Karpas-422 (cell line): ENCODE data around the gene BRSK2. TPM values are rescaled to one million over a fixed set of nuclear protein-coding genes. Genes with fewer than 3 reads are reported as not detected.

Experiments used
- DNase-seq: peaks from one replicate; pipeline ENCODE4 v3.0.0-alpha.2; 2015
- H2AFZ ChIP-seq: fragments of 200-600 bp; sonication (generic); 2 replicates; pipeline ENCODE4 v1.6.1; 2014; ENCODE audit warnings: antibody characterized with exemption, low read length, mixed read lengths
- H3K27ac ChIP-seq: fragments of 200-600 bp; sonication (generic); 2 replicates; pipeline ENCODE4 v1.5.1; 2014; ENCODE audit warnings: mild to moderate bottlenecking, low read length, moderate library complexity
- H3K27me3 ChIP-seq: fragments of 200-600 bp; sonication (generic); 2 replicates; pipeline ENCODE4 v1.6.1; 2014; ENCODE audit warnings: low read length, mixed read lengths
- H3K36me3 ChIP-seq: fragments of 200-600 bp; sonication (generic); 2 replicates; pipeline ENCODE4 v1.6.1; 2014; ENCODE audit warnings: low read length, mixed read lengths; ENCODE audit not compliant: insufficient read depth
- H3K4me1 ChIP-seq: fragments of 200-600 bp; sonication (generic); 2 replicates; pipeline ENCODE4 v1.6.1; 2014; ENCODE audit warnings: mild to moderate bottlenecking, low read length, mixed read lengths
- H3K4me2 ChIP-seq: fragments of 200-600 bp; sonication (generic); 2 replicates; pipeline ENCODE4 v1.6.1; 2014; ENCODE audit warnings: low read length, low read depth, mild to moderate bottlenecking; ENCODE audit not compliant: poor library complexity, severe bottlenecking
- H3K4me3 ChIP-seq: fragments of 200-600 bp; sonication (generic); 2 replicates; pipeline ENCODE4 v1.5.1; 2014; ENCODE audit warnings: mild to moderate bottlenecking, antibody characterized with exemption, low read length, mixed read lengths
- H3K79me2 ChIP-seq: fragments of 200-600 bp; sonication (generic); 2 replicates; pipeline ENCODE4 v1.6.1; 2014; ENCODE audit warnings: mild to moderate bottlenecking, low read length, mixed read lengths
- H3K9ac ChIP-seq: fragments of 200-600 bp; sonication (generic); 2 replicates; pipeline ENCODE4 v1.6.0; 2014; ENCODE audit warnings: low read length
- H3K9me2 ChIP-seq: fragments of 200-600 bp; sonication (generic), shearing (Covaris generic); replicated peaks from 2 replicates; pipeline ENCODE4 v1.6.0; 2014; ENCODE audit warnings: mild to moderate bottlenecking, low read length, moderate library complexity; ENCODE audit not compliant: insufficient read depth
- H3K9me3 ChIP-seq: fragments of 300-700, 200-600 bp; sonication (generic); 2 replicates; pipeline ENCODE4 v1.6.1; 2014; ENCODE audit warnings: low read length, mixed read lengths
- H4K20me1 ChIP-seq: fragments of 200-600 bp; sonication (generic); 2 replicates; pipeline ENCODE4 v1.6.1; 2014; ENCODE audit warnings: mild to moderate bottlenecking, antibody characterized with exemption, low read length, low read depth; ENCODE audit not compliant: insufficient read depth
- total RNA-seq: library from RNA; depleted of rRNA; stranded (reverse); fragments of >200 nt; shearing (Covaris generic); gene quantifications from 2 replicates; pipeline ENCODE4 v1.2.3, GENCODE V29; 2014; ENCODE audit warnings: low replicate concordance

BRSK2 gene
- total RNA-seq, 1 experiment from 2014 or later = not detected

- H4K20me1 ChIP-seq = no peaks in the 10 kb centered on the region
- H3K4me2 ChIP-seq = no peak overlapping the region
- no peak overlapping the region for H3K9ac ChIP-seq
- no peak for DNase-seq
- no peaks in the 10 kb centered on the region for H3K36me3 ChIP-seq
- no peak overlapping the region for H2AFZ ChIP-seq
- H3K27me3 ChIP-seq = no peaks in the 10 kb centered on the region
- no peaks in the 10 kb centered on the region for H3K4me1 ChIP-seq
- no peaks in the 10 kb centered on the region for H3K79me2 ChIP-seq
- H3K27ac ChIP-seq = no peak overlapping the region
- no peak overlapping the region for H3K4me3 ChIP-seq
- no peaks in the 10 kb centered on the region for H3K9me3 ChIP-seq
- H3K9me2 ChIP-seq = no peaks in the 10 kb centered on the region
Observed at GRCh38 chr11:1446623-1447022, 56.9 kb downstream of the BRSK2 start.

DNA sequence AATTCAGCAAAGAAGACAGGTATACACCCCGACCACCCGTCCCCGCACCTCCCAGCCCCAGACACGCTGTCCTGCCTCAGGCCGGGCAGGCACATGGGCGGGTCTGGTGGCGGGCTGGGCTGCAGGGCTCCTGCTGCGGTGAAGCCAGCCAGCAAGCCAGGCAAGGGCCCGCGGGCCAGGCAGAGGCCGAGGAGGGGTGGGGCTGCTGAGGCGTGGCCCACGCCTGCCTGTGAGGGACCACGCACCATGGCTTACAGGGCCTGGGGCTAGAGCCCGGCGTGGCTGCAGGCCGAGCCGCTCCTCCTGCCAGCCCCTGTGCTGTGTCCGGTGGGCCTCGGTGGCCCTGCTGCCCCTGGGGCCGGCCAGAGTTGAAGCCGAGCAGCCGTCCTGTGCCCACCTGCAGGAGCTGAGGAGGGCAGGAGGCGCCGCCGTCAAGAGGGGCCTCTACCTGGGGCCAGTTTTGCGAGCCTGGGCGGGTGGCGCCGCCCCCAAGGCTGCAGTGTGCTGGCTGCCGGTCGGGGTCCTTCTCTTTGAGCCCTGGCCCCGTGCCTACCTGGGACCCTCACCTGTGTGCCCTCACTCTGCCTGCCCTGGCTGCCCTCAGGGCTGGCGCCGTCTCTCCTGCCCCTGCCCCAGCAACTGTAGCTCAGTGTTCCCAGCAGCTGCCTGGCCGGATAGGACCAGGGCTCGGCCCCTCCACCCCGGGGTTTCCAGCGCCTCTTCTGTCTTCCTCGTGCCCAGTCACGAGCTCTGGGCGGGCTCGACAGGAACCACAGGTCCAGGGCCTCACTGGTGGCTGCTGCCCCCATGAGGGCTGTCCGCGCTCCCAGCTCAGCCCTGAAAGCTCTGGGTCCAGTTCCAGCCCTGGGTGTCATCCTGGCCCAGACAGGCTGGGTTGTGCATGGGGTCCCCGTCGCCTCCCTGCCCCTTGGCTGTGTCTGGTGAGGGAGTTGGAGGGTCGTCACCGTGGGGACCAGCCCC, 58.4 kb downstream of the BRSK2 start:
- no peak overlapping the region for H3K27ac ChIP-seq
- H3K4me3 ChIP-seq = no peak overlapping the region
- H3K27me3 ChIP-seq = no peaks in the 10 kb centered on the region
- no peak for DNase-seq
- H2AFZ ChIP-seq = no peak overlapping the region
- H3K9me2 ChIP-seq = no peaks in the 10 kb centered on the region
- H3K9ac ChIP-seq = no peak overlapping the region
- no peaks in the 10 kb centered on the region for H3K9me3 ChIP-seq
- no peaks in the 10 kb centered on the region for H3K4me1 ChIP-seq
- no peaks in the 10 kb centered on the region for H3K36me3 ChIP-seq
- H4K20me1 ChIP-seq = no peaks in the 10 kb centered on the region
- H3K79me2 ChIP-seq = no peaks in the 10 kb centered on the region
- H3K4me2 ChIP-seq = no peak overlapping the region

- Histone ChIP-seq H3K9ac (no peak overlapping the region), H3K27ac (no peak overlapping the region), H3K36me3 (no peaks in the 10 kb centered on the region), H3K27me3 (no peaks in the 10 kb centered on the region), H3K9me3 (no peaks in the 10 kb centered on the region), H2AFZ (no peak overlapping the region), H3K79me2 (no peaks in the 10 kb centered on the region), H3K4me2 (no peak overlapping the region), H4K20me1 (no peaks in the 10 kb centered on the region), H3K9me2 (no peaks in the 10 kb centered on the region), H3K4me3 (no peak overlapping the region), H3K4me1 (no peaks in the 10 kb centered on the region)
- no peak for DNase-seq
Observed at GRCh38 chr11:1448882-1449281, 59.1 kb downstream of the BRSK2 start.

DNA sequence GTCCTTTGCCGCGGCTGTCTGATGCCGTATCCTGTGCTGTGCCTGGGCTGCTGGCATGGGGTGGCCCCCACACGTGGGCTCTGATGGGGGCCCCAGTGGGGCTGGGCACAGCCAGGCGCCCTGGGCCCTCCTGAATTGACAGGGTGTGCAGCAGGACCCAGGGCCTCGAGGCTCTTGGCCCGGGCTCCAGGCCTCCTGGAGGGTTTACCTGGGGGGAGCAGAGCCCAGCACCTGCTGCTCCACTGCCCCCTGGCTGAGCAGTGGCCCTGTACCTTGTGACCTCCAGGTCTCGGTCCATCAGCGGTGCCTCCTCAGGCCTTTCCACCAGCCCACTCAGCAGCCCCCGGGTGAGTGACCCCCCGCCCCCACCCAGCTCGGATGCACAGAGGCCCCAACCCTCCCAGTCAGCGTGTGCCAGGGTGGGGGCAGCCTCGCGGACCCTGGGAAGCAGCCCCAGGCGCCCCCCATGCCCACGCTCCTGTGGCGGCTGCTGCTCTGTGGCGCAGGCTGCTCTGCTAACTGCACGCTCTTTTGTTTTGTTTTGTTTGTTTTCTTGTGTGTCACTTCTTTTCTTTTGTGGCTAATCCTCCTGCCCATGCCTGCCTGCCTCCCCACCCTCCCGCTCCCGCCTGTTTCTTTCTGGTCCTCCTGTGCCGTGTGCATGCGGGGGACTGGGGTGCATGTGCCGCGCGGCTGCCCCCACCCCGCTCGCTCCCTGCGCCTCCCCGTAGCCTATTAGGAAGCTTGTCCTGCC, 59.9 kb downstream of the BRSK2 start:
- Histone ChIP-seq H3K27me3 (no peaks in the 10 kb centered on the region), H3K4me2 (no peak overlapping the region), H3K4me1 (no peaks in the 10 kb centered on the region), H4K20me1 (peaks cover 3% of the 10 kb centered on the region; the same call in 1 of the 2 replicates), H2AFZ (no peak overlapping the region), H3K9me2 (no peaks in the 10 kb centered on the region), H3K4me3 (no peak overlapping the region), H3K9ac (no peak overlapping the region), H3K9me3 (no peaks in the 10 kb centered on the region), H3K79me2 (no peaks in the 10 kb centered on the region), H3K27ac (no peak overlapping the region), H3K36me3 (no peaks in the 10 kb centered on the region)
- no peak for DNase-seq

DNA sequence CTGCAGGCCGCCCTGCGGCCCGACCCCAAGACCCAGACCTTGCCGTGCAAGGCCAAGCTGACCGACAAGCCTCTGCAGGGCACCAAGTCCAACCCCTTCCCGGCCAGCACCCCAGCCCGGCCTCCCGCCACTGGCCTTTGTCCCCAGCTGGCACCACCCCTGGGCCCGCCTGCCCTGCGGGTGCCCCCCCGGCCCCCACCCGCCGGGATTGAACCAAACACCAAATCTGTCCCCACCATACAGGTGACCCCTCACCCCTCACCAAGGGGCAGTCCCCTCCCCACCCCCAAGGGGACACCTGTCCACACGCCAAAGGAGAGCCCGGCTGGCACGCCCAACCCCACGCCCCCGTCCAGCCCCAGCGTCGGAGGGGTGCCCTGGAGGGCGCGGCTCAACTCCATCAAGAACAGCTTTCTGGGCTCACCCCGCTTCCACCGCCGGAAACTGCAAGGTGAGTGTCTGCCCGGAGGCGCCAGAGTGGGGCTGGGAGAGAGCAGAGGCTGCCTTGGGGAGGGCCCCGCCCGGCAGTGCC, 60.7 kb downstream of the BRSK2 start:
- H3K27me3 ChIP-seq = no peaks in the 10 kb centered on the region
- no peak overlapping the region for H3K27ac ChIP-seq
- no peak overlapping the region for H2AFZ ChIP-seq
- no peak overlapping the region for H3K4me3 ChIP-seq
- H3K79me2 ChIP-seq = no peaks in the 10 kb centered on the region
- H3K9me3 ChIP-seq = no peaks in the 10 kb centered on the region
- no peak overlapping the region for H3K4me2 ChIP-seq
- no peaks in the 10 kb centered on the region for H3K4me1 ChIP-seq
- DNase-seq = no peak
- no peaks in the 10 kb centered on the region for H3K36me3 ChIP-seq
- H3K9me2 ChIP-seq = no peaks in the 10 kb centered on the region
- H4K20me1 ChIP-seq = peaks cover 4% of the 10 kb centered on the region; the same call in 1 of the 2 replicates
- no peak overlapping the region for H3K9ac ChIP-seq

GRCh38 chr11:1450949-1451710, 61.4 kb downstream of the BRSK2 start:
- Histone ChIP-seq H3K27ac (no peak overlapping the region), H3K4me2 (no peak overlapping the region), H3K9ac (no peak overlapping the region), H3K79me2 (no peaks in the 10 kb centered on the region), H4K20me1 (peaks cover 4% of the 10 kb centered on the region; the same call in 1 of the 2 replicates), H3K9me3 (no peaks in the 10 kb centered on the region), H3K9me2 (no peaks in the 10 kb centered on the region), H3K36me3 (no peaks in the 10 kb centered on the region), H3K4me3 (no peak overlapping the region), H3K4me1 (no peaks in the 10 kb centered on the region), H2AFZ (no peak overlapping the region), H3K27me3 (no peaks in the 10 kb centered on the region)
- no peak for DNase-seq

- Histone ChIP-seq H3K4me1 (no peaks in the 10 kb centered on the region), H3K4me3 (no peak overlapping the region), H2AFZ (no peak overlapping the region), H3K9me2 (no peaks in the 10 kb centered on the region), H3K9me3 (no peaks in the 10 kb centered on the region), H3K79me2 (no peaks in the 10 kb centered on the region), H3K36me3 (no peaks in the 10 kb centered on the region), H3K27ac (no peak overlapping the region), H3K4me2 (no peak overlapping the region), H3K27me3 (no peaks in the 10 kb centered on the region), H3K9ac (no peak overlapping the region), H4K20me1 (peaks cover 4% of the 10 kb centered on the region; the same call in 1 of the 2 replicates)
- no peak for DNase-seq
Observed at GRCh38 chr11:1451781-1452470, 62.2 kb downstream of the BRSK2 start.
